AG10803 (cell line): ENCODE results near the gene RRP15.

Experiments
- DNase-seq: peaks from one replicate; pipeline ENCODE4 v3.0.0; 2010; ENCODE audit warnings: low read depth
- H3K4me3 ChIP-seq: 2 replicates; pipeline ENCODE4 v1.5.1; 2011; ENCODE audit warnings: mild to moderate bottlenecking, low read length, control low read depth
- CTCF ChIP-seq: conservative IDR thresholded peaks from 2 replicates; pipeline ENCODE4 v1.5.1; 2011; ENCODE audit warnings: mild to moderate bottlenecking, low read length, control low read depth, inconsistent platforms

Gene RRP15

GRCh38 chr1:218294546-218294945 lies 9.5 kb downstream of the RRP15 start:
- TF ChIP-seq CTCF = no peak
- DNase-seq = peak; percentile 60
- H3K4me3 ChIP-seq = no peak overlapping the region

- no peak overlapping the region for H3K4me3 ChIP-seq
- no peak for TF ChIP-seq CTCF
Measured at GRCh38 chr1:218296162-218296561, 11.1 kb downstream of the RRP15 start.

GRCh38 chr1:218297461-218297860 lies 12.4 kb downstream of the RRP15 start:
- no peak for TF ChIP-seq CTCF
- H3K4me3 ChIP-seq = no peak overlapping the region
- DNase-seq = no peak

More at GRCh38 chr1:218296162-218296561, 11.1 kb downstream of the RRP15 start:
- no peak for DNase-seq

- DNase-seq = no peak
- no peak overlapping the region for H3K4me3 ChIP-seq
- no peak for TF ChIP-seq CTCF
Measured at GRCh38 chr1:218297867-218298266, 12.8 kb downstream of the RRP15 start.

GRCh38 chr1:218298398-218298797 lies 13.3 kb downstream of the RRP15 start:
- no peak for TF ChIP-seq CTCF
- no peak overlapping the region for H3K4me3 ChIP-seq
- DNase-seq = no peak

- DNase-seq = peak; percentile 69
- TF ChIP-seq CTCF = peak; percentile 77
- H3K4me3 ChIP-seq = no peak overlapping the region
Measured at GRCh38 chr1:218299416-218299815, 14.3 kb downstream of the RRP15 start.

GRCh38 chr1:218301217-218301616 lies 16.1 kb downstream of the RRP15 start:
- H3K4me3 ChIP-seq = no peak overlapping the region
- no peak for TF ChIP-seq CTCF
- DNase-seq = no peak
